K562 (cell line): ENCODE results near the gene EPOP. TPM values are rescaled to one million over a fixed set of nuclear protein-coding genes. Genes with fewer than 3 reads are reported as not detected.

ENCODE experiments used
- BHLHE40 ChIP-seq: IDR thresholded peaks from 2 replicates; pipeline ENCODE4 v1.6.1; 2011; ENCODE audit warnings: low read length, improper control_type of control experiment
- CHAMP1 ChIP-seq: fragments of 450-650 bp; IDR thresholded peaks from 2 replicates; pipeline ENCODE4 v1.6.1; 2016; ENCODE audit warnings: mild to moderate bottlenecking
- FOXK1 ChIP-seq: sonication (generic); formaldehyde crosslinking; IDR thresholded peaks from 2 replicates; pipeline ENCODE4 v1.8.0; 2022; ENCODE audit warnings: missing genetic modification reagents, mild to moderate bottlenecking, borderline replicate concordance
- FUS ChIP-seq: fragments of 200-400 bp; formaldehyde crosslinking; optimal IDR thresholded peaks from 2 replicates; pipeline ENCODE3; 2017; ENCODE audit warnings: low read depth, low read length
- MAX ChIP-seq: sonication (generic); formaldehyde crosslinking; IDR thresholded peaks from 2 replicates; pipeline ENCODE4 v1.9.0; 2022; ENCODE audit warnings: mild to moderate bottlenecking, missing genetic modification reagents
- MBD1 ChIP-seq: fragments of 250-450 bp; sonication (Bioruptor Pico); IDR thresholded peaks from 2 replicates; pipeline ENCODE4 v1.8.0; 2022; ENCODE audit warnings: inconsistent platforms
- NCOR1 ChIP-seq: fragments of 450-650 bp; IDR thresholded peaks from 2 replicates; pipeline ENCODE4 v1.6.1; 2016; ENCODE audit warnings: mild to moderate bottlenecking, moderate library complexity
- NONO ChIP-seq, 2 experiments: fragments of 200-400 bp in 1 of 2; fragments of 450-650 bp in 1 of 2; formaldehyde crosslinking in 1 of 2; IDR thresholded peaks; 2 replicates each; pipeline ENCODE4 v1.6.1; 2017; ENCODE audit warnings: low read depth in 2 of 2, mild to moderate bottlenecking in 2 of 2, moderate library complexity in 2 of 2, low read length in 1 of 2
- PHF8 ChIP-seq: fragments of 200-600 bp; sonication (generic); IDR thresholded peaks from 2 replicates; pipeline ENCODE4 v1.6.1; 2012; ENCODE audit warnings: mixed run types, mild to moderate bottlenecking, inconsistent platforms, low read length, moderate library complexity, borderline replicate concordance
- RAD21 ChIP-seq, 2 experiments: fragments of 250-450 bp in 1 of 2; fragments of 450-650 bp in 1 of 2; sonication (Bioruptor Pico) in 1 of 2; formaldehyde crosslinking in 1 of 2; IDR thresholded peaks in 1 of 2; conservative IDR thresholded peaks in 1 of 2; 2 replicates each; pipeline versions ENCODE4 v1.4.0 to v1.8.0; 2020 to 2022; ENCODE audit warnings: mild to moderate bottlenecking in 2 of 2, moderate library complexity in 1 of 2
- RBM25 ChIP-seq: fragments of 200-400 bp; formaldehyde crosslinking; IDR thresholded peaks from 2 replicates; pipeline ENCODE4 v1.6.1; 2018; ENCODE audit warnings: low read length, low read depth, moderate library complexity; ENCODE audit not compliant: severe bottlenecking
- RNF2 ChIP-seq: sonication (generic); IDR thresholded peaks from 2 replicates; pipeline ENCODE4 v1.6.1; 2016
- TCF7L2 ChIP-seq: fragments of 150-350 bp; IDR thresholded peaks from 2 replicates; pipeline ENCODE4 v1.6.1; 2016; ENCODE audit warnings: low read depth, mild to moderate bottlenecking, low read length, moderate library complexity
- U2AF1 ChIP-seq: fragments of 200-400 bp; formaldehyde crosslinking; optimal IDR thresholded peaks from 2 replicates; pipeline ENCODE3; 2017; ENCODE audit warnings: mild to moderate bottlenecking, low read depth, low read length, moderate library complexity
- XRCC3 ChIP-seq: fragments of 450-650 bp; IDR thresholded peaks from 2 replicates; pipeline ENCODE4 v1.6.1; 2017; ENCODE audit warnings: mild to moderate bottlenecking, moderate library complexity
- ZFP30 ChIP-seq: fragments of 250-450 bp; sonication (Bioruptor Pico); IDR thresholded peaks from 2 replicates; pipeline ENCODE4 v1.8.0; 2022; ENCODE audit warnings: moderate library complexity, mild to moderate bottlenecking, inconsistent platforms, borderline replicate concordance
- ZNF639 ChIP-seq, 2 experiments: fragments of 200-800 bp in 1 of 2; sonication (Bioruptor generic) in 1 of 2; sonication (generic) in 1 of 2; formaldehyde crosslinking in 1 of 2; IDR thresholded peaks in 1 of 2; conservative IDR thresholded peaks in 1 of 2; 2 replicates each; pipeline versions ENCODE4 v1.5.0 to v1.6.1; 2016 to 2020; ENCODE audit warnings: missing compliant biosample characterization in 1 of 2, missing genetic modification characterization in 1 of 2, missing genetic modification reagents in 1 of 2
- ZNF785 ChIP-seq: fragments of 250-450 bp; sonication (Bioruptor Pico); IDR thresholded peaks from 2 replicates; pipeline ENCODE4 v1.4.0; 2020; ENCODE audit warnings: mild to moderate bottlenecking
- polyA plus RNA-seq, 8 experiments: library from polyadenylated mRNA; depleted of rRNA in 4 of 8; stranded (reverse) in 5 of 8; unstranded in 3 of 8; fragments of >200 nt; fragmentation: Nextera tagmentation in 2 of 8; fragmentation: Illumina TruSeq in 1 of 8; extraction: Ambion mirVana in 2 of 8; extraction: Trizol in 1 of 8; gene quantifications; 2 replicates each; pipeline versions ENCODE4 v1.2.1 to v1.2.3, GENCODE V29; 2011 to 2014; ENCODE audit warnings: inconsistent platforms in 1 of 8, missing spikeins in 1 of 8
- total RNA-seq, 7 experiments: library from RNA; depleted of rRNA in 6 of 7; stranded (reverse); fragments of >200 nt in 6 of 7; fragmentation: Illumina TruSeq in 2 of 7; extraction: Trizol in 2 of 7; gene quantifications; 2 replicates each; pipeline versions ENCODE4 v1.2.1 to v1.2.3, GENCODE V29; 2011 to 2021; ENCODE audit warnings: low replicate concordance in 1 of 7

The EPOP gene
- total and polyA plus RNA-seq, 9 of the 15 experiments (the other 6 are each of a cell fraction or from before 2014, with no cell fraction given), result 0.41 to 10.6 (median 4.6) TPM

GRCh38 chr17:38674749-38675615 lies at the start of gene EPOP (continued):
- TF ChIP-seq CHAMP1 (no peak), TCF7L2 (no peak), NONO (IDR thresholded peaks at IDR 0.05; ENCODE audit: low read depth in 2 of 2, low read length in 1 of 2) (0 out of 4 replicates have a peak, but pooled peaks of 1 of the 2 experiments have one; percentile 41), BHLHE40 (peak; percentile 85), FUS (no peak), RNF2 (peak; percentile 62; the same call in 1 of the 2 replicates), FOXK1 (CRISPR knock-in tag) (peak; percentile 62; the same call in 1 of the 2 replicates), ZNF785 (CRISPR knock-in tag) (no peak), ZNF639 (CRISPR knock-in tag; conservative IDR thresholded peaks at IDR 0.05 in 1 of 2, IDR thresholded peaks at IDR 0.05 in 1 of 2) (peak in 1 of 2 experiments; percentile 22; a peak in 1 of 4 replicates), U2AF1 (peak; percentile 10), XRCC3 (no peak), ZFP30 (CRISPR knock-in tag) (no peak), PHF8 (peak; percentile 64; the same call in 1 of the 2 replicates), MBD1 (CRISPR knock-in tag) (0 out of 2 replicates have a peak, but pooled peaks have one; percentile 22), MAX (peak; percentile 98), NCOR1 (peak; percentile 19; the same call in 1 of the 2 replicates), RBM25 (peak; percentile 84), RAD21 (CRISPR knock-in tag; conservative IDR thresholded peaks at IDR 0.05 in 1 of 2, IDR thresholded peaks at IDR 0.05 in 1 of 2) (no peak)
